ENCODE results near the gene TMEM170B.
"Not testable (repeated sequence)": the region's sequence is repeated elsewhere in the genome, so short reads cannot be mapped to it uniquely, and the experiment has no call there.

Gene TMEM170B

DNA sequence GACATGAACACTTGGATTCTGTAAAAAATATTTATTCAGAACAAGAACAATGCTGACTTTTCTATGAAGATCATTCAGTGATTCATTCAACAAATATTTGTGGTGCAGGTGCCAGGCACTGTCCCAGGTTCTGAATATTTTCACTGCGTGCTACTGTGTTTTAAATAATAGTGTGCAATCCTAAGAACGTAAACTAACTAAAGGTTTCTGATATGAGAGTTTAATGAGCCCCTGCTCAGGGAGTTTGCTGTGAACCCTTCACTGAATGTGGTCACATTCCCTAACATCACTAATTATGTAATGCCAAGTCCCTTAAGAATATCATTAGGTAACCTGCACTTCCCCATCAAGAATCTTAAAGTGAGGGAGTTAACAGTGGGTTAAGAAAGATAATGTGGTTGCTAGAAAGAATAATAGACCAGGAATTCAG lies 1.7 kb upstream of the TMEM170B start:
- Histone ChIP-seq H3K4me3 (ENCODE audit: low read length) (no peak overlapping the region), H3K36me3 (ENCODE audit: insufficient read depth, low read depth, low read length) (no peaks in the 10 kb centered on the region), H3K9me3 (ENCODE audit: insufficient read depth, low read depth, low read length) (no peaks in the 10 kb centered on the region), H3K9ac (ENCODE audit: low read depth, low read length) (no peak overlapping the region), H3K27ac (ENCODE audit: low read length) (no peak overlapping the region), H3K4me1 (ENCODE audit: insufficient read depth, low read length) (peaks cover 3% of the 10 kb centered on the region), H3K27me3 (ENCODE audit: insufficient read depth, low read length) (peaks cover 42% of the 10 kb centered on the region)

- H3K36me3 ChIP-seq (ENCODE audit: insufficient read depth, low read depth, low read length): no peaks in the 10 kb centered on the region
- H3K9me3 ChIP-seq (ENCODE audit: insufficient read depth, low read depth, low read length): no peaks in the 10 kb centered on the region
- H3K27ac ChIP-seq (ENCODE audit: low read length): no peak overlapping the region
- no peak overlapping the region for H3K9ac ChIP-seq (ENCODE audit: low read depth, low read length)
- H3K27me3 ChIP-seq (ENCODE audit: insufficient read depth, low read length): peaks cover 42% of the 10 kb centered on the region
- H3K4me1 ChIP-seq (ENCODE audit: insufficient read depth, low read length): peaks cover 3% of the 10 kb centered on the region
- peak overlapping the region; percentile 79 for H3K4me3 ChIP-seq (ENCODE audit: low read length)
Observed at GRCh38 chr6:11536795-11537194, 754 bp upstream of the TMEM170B start.

DNA sequence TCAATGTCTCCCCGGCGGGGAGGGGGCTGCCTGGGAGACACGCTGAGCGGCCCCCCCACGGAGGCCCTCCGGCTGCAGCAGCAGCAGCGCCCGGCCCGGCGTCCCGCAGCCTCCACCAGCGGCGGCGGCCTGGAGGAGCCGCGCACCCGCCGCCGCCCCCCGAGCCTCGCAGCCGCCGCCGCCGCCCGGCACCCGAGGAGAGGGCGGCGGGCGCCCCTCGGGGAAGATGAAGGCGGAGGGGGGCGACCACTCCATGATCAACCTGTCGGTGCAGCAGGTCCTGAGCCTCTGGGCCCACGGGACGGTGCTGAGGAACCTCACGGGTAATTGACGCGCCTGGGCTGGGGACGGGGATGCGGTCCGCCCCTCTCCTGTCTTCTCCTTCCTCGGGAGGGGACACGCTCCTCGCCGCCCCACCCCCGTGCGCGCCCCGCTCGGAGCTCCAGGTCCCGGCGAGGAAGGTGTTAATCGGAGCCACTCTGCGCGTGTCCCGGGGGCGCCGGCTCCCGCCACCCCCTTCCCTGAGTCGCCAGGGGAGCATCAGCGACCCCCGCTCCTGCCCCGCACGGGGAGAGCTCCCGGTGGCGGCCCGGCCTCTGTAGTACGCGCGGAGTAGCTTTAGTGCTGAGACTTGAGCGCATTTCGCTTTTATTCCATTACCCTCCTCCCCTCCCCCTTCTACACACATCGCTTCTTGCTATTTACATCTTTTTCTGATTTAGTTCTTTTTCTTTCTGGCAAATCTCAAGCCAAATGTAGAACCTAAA lies 686 bp downstream of the TMEM170B start:
- Histone ChIP-seq H3K27me3 (ENCODE audit: insufficient read depth, low read length) (peaks cover 42% of the 10 kb centered on the region), H3K4me3 (ENCODE audit: low read length) (peak overlapping the region; percentile 79), H3K27ac (ENCODE audit: low read length) (no peak overlapping the region), H3K9me3 (ENCODE audit: insufficient read depth, low read depth, low read length) (no peaks in the 10 kb centered on the region), H3K36me3 (ENCODE audit: insufficient read depth, low read depth, low read length) (no peaks in the 10 kb centered on the region), H3K9ac (ENCODE audit: low read depth, low read length) (peak overlapping the region; percentile 43; the same call in 1 of the 2 replicates), H3K4me1 (ENCODE audit: insufficient read depth, low read length) (peaks cover 3% of the 10 kb centered on the region)

- Histone ChIP-seq H3K27me3 (ENCODE audit: insufficient read depth, low read length) (peaks cover 42% of the 10 kb centered on the region), H3K9me3 (ENCODE audit: insufficient read depth, low read depth, low read length) (no peaks in the 10 kb centered on the region), H3K27ac (ENCODE audit: low read length) (no peak overlapping the region), H3K4me3 (ENCODE audit: low read length) (peak overlapping the region; percentile 79), H3K36me3 (ENCODE audit: insufficient read depth, low read depth, low read length) (no peaks in the 10 kb centered on the region), H3K4me1 (ENCODE audit: insufficient read depth, low read length) (peaks cover 3% of the 10 kb centered on the region), H3K9ac (ENCODE audit: low read depth, low read length) (peak overlapping the region; percentile 43; the same call in 1 of the 2 replicates)
Observed at GRCh38 chr6:11538819-11539468, 1.4 kb downstream of the TMEM170B start.

GRCh38 chr6:11542863-11543262 lies 5.3 kb downstream of the TMEM170B start:
- Histone ChIP-seq H3K27me3 (ENCODE audit: insufficient read depth, low read length) (peaks cover 23% of the 10 kb centered on the region), H3K27ac (ENCODE audit: low read length) (no peak overlapping the region), H3K4me1 (ENCODE audit: insufficient read depth, low read length) (peaks cover 3% of the 10 kb centered on the region), H3K36me3 (ENCODE audit: insufficient read depth, low read depth, low read length) (no peaks in the 10 kb centered on the region), H3K9ac (ENCODE audit: low read depth, low read length) (no peak overlapping the region), H3K9me3 (ENCODE audit: insufficient read depth, low read depth, low read length) (no peaks in the 10 kb centered on the region), H3K4me3 (ENCODE audit: low read length) (no peak overlapping the region)

GRCh38 chr6:11543919-11544518 lies 6.5 kb downstream of the TMEM170B start:
- H3K4me3 ChIP-seq (ENCODE audit: low read length): no peak overlapping the region
- peaks cover 1% of the 10 kb centered on the region for H3K4me1 ChIP-seq (ENCODE audit: insufficient read depth, low read length)
- no peak overlapping the region for H3K27ac ChIP-seq (ENCODE audit: low read length)
- no peaks in the 10 kb centered on the region for H3K36me3 ChIP-seq (ENCODE audit: insufficient read depth, low read depth, low read length)
- H3K27me3 ChIP-seq (ENCODE audit: insufficient read depth, low read length): peaks cover 14% of the 10 kb centered on the region
- no peak overlapping the region for H3K9ac ChIP-seq (ENCODE audit: low read depth, low read length)
- H3K9me3 ChIP-seq (ENCODE audit: insufficient read depth, low read depth, low read length): no peaks in the 10 kb centered on the region

DNA sequence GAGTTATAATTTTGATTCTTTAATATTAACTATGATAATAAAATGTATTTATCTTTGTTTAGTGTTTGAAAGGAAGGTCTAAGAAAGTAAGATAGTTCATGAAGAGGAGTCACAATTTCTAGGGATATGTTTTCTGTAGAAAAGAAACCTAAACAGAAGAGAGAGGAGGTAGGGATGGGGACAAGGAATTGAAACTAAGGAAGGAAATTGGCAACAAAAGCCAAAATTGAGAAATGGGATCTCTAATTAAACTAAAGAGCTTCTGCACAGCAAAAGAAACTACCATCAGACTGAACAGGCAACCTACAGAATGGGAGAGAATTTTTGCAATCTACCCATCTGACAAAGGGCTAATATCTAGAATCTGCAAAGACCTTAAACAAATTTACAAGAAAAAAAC lies 10.3 kb downstream of the TMEM170B start:
- not testable (repeated sequence) for H3K9ac ChIP-seq (ENCODE audit: low read depth, low read length); H3K9me3 ChIP-seq (ENCODE audit: insufficient read depth, low read depth, low read length); H3K4me1 ChIP-seq (ENCODE audit: insufficient read depth, low read length); H3K4me3 ChIP-seq (ENCODE audit: low read length); H3K27me3 ChIP-seq (ENCODE audit: insufficient read depth, low read length); H3K36me3 ChIP-seq (ENCODE audit: insufficient read depth, low read depth, low read length); H3K27ac ChIP-seq (ENCODE audit: low read length)

GRCh38 chr6:11548578-11548977 lies 11.0 kb downstream of the TMEM170B start:
- H3K27me3 ChIP-seq (ENCODE audit: insufficient read depth, low read length); H3K27ac ChIP-seq (ENCODE audit: low read length); H3K4me3 ChIP-seq (ENCODE audit: low read length); H3K9me3 ChIP-seq (ENCODE audit: insufficient read depth, low read depth, low read length); H3K9ac ChIP-seq (ENCODE audit: low read depth, low read length); H3K4me1 ChIP-seq (ENCODE audit: insufficient read depth, low read length); H3K36me3 ChIP-seq (ENCODE audit: insufficient read depth, low read depth, low read length): not testable (repeated sequence)

GRCh38 chr6:11551053-11551452 lies 13.5 kb downstream of the TMEM170B start:
- Histone ChIP-seq H3K9me3 (ENCODE audit: insufficient read depth, low read depth, low read length) (no peaks in the 10 kb centered on the region), H3K27me3 (ENCODE audit: insufficient read depth, low read length) (no peaks in the 10 kb centered on the region), H3K4me3 (ENCODE audit: low read length) (no peak overlapping the region), H3K27ac (ENCODE audit: low read length) (no peak overlapping the region), H3K4me1 (ENCODE audit: insufficient read depth, low read length) (0 out of 2 replicates have a peak, but pooled peaks cover under 1% of the 10 kb centered on the region), H3K9ac (ENCODE audit: low read depth, low read length) (no peak overlapping the region), H3K36me3 (ENCODE audit: insufficient read depth, low read depth, low read length) (no peaks in the 10 kb centered on the region)

DNA sequence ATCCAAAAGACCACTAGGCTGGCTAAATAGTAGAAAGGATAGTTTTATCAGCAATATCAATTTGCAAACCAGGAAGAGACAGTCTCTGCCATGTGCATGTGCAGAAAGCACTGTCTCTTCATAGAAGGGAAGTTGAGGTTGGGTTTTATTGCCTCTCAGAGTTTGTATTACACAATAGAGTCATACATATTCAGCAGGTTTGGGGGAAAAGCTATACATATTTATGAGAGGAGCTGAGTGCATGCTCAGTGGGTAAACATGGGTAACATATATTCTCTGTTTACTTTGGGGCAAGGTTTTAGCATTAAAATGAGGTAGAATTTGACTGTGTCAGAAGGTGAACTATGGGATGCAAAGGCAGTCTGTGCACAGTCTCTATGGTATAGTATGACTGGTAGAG lies 14.9 kb downstream of the TMEM170B start:
- H3K4me3 ChIP-seq (ENCODE audit: low read length): no peak overlapping the region
- H3K36me3 ChIP-seq (ENCODE audit: insufficient read depth, low read depth, low read length): no peaks in the 10 kb centered on the region
- H3K9me3 ChIP-seq (ENCODE audit: insufficient read depth, low read depth, low read length): no peaks in the 10 kb centered on the region
- H3K4me1 ChIP-seq (ENCODE audit: insufficient read depth, low read length): peaks cover 7% of the 10 kb centered on the region; the same call in 1 of the 2 replicates
- no peak overlapping the region for H3K9ac ChIP-seq (ENCODE audit: low read depth, low read length)
- no peaks in the 10 kb centered on the region for H3K27me3 ChIP-seq (ENCODE audit: insufficient read depth, low read length)
- H3K27ac ChIP-seq (ENCODE audit: low read length): no peak overlapping the region

DNA sequence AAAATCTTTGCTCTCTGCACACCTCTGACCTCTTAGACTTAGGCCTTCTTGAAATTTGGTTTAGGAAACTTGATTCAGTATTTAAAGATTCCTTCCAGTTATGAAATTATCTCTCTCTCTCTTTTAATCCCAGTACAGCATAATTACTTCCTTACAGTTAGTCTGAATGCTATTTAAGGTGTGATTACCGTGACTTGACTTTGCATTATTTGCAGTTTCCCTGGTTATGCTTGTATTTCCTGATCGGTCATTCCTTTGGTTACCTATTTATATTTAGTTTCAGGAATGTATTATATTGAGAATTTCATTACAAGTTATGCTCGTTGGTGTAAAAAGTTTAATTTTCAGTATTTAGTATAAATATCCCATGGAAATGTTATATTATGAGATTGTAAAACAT lies 16.3 kb downstream of the TMEM170B start:
- H3K9ac ChIP-seq (ENCODE audit: low read depth, low read length): no peak overlapping the region
- no peak overlapping the region for H3K27ac ChIP-seq (ENCODE audit: low read length)
- H3K4me3 ChIP-seq (ENCODE audit: low read length): no peak overlapping the region
- H3K9me3 ChIP-seq (ENCODE audit: insufficient read depth, low read depth, low read length): no peaks in the 10 kb centered on the region
- no peaks in the 10 kb centered on the region for H3K36me3 ChIP-seq (ENCODE audit: insufficient read depth, low read depth, low read length)
- no peaks in the 10 kb centered on the region for H3K27me3 ChIP-seq (ENCODE audit: insufficient read depth, low read length)
- peaks cover 7% of the 10 kb centered on the region; the same call in 1 of the 2 replicates for H3K4me1 ChIP-seq (ENCODE audit: insufficient read depth, low read length)

DNA sequence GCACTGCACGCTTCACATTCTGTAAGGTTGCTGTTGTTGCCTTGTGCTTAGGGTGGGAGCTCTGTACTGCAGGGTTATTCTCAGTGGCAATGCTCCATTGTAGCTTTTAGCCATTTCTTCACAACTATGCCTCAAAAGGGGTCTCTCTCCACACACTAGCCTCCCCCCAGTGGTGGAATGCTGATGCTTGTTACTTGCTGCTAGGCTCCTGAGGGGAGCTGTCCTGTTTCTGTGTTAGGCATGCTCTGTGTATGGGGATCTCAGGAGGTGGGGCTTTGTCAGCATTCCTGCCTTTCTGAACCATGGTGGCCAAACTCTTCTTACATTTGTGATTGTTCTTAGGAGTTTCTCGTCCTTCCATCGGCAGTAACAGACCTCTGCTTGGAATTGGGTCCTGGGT lies 18.8 kb downstream of the TMEM170B start:
- H3K27ac ChIP-seq (ENCODE audit: low read length): no peak overlapping the region
- H3K9ac ChIP-seq (ENCODE audit: low read depth, low read length): no peak overlapping the region
- no peaks in the 10 kb centered on the region for H3K9me3 ChIP-seq (ENCODE audit: insufficient read depth, low read depth, low read length)
- H3K4me1 ChIP-seq (ENCODE audit: insufficient read depth, low read length): peaks cover 7% of the 10 kb centered on the region; the same call in 1 of the 2 replicates
- H3K36me3 ChIP-seq (ENCODE audit: insufficient read depth, low read depth, low read length): no peaks in the 10 kb centered on the region
- H3K4me3 ChIP-seq (ENCODE audit: low read length): no peak overlapping the region; the same call in 1 of the 2 replicates
- H3K27me3 ChIP-seq (ENCODE audit: insufficient read depth, low read length): no peaks in the 10 kb centered on the region

All from iPS-20b (cell line).